Adipose tissue (tissue), 3 donors: Measurements from ENCODE around the gene TEX19. TPM values are rescaled to one million over a fixed set of nuclear protein-coding genes. Genes with fewer than 3 reads are reported as not detected.

Experiments used
- H3K27ac ChIP-seq: one replicate; pipeline ENCODE4 v1.5.1; 2013; ENCODE audit warnings: low read depth, low read length
- WGBS, 3 donors: extraction: QIAGEN DNeasy Blood & Tissue Kit; methylation state at CpG; one replicate each; pipeline ENCODE4 v1.1.7; 2013; 5-methylcytosine and 5-hydroxymethylcytosine counted together
- polyA plus RNA-seq, 3 donors: library from polyadenylated mRNA; stranded (reverse); fragments of 200-250 nt; gene quantifications; one replicate each; pipeline ENCODE4 v1.2.3, GENCODE V29; 2013
- donor health status: healthy with polysubstance abuse.
- donor health status: Bipolar disorder and iron deficiency.
- donor health status: healthy.

TEX19 gene
- polyA plus RNA-seq, 3 donors, result not detected

GRCh38 chr17:82392209-82392920, 33.3 kb downstream of the TEX19 start:
- no peak overlapping the region for H3K27ac ChIP-seq
- WGBS, 3 donors, result 93 to 94% (median 93%) methylated on average over 28 of the region's 28 CpGs

GRCh38 chr17:82392941-82393340, 33.9 kb downstream of the TEX19 start:
- H3K27ac ChIP-seq, result no peak overlapping the region
- WGBS, 3 donors, result 91 to 93% (median 92%) methylated on average over 15 of the region's 15 CpGs

GRCh38 chr17:82394278-82394677, 35.2 kb downstream of the TEX19 start:
- 90 to 99% (median 90%) methylated on average over 12 of the region's 12 CpGs for WGBS, 3 donors
- H3K27ac ChIP-seq, result no peak overlapping the region

GRCh38 chr17:82396601-82397435, 37.8 kb downstream of the TEX19 start:
- WGBS, 3 donors, result 73 to 84% (median 76%) methylated on average over 17 to 18 of the region's 19 CpGs
- H3K27ac ChIP-seq, result no peak overlapping the region

GRCh38 chr17:82397449-82398335, 38.6 kb downstream of the TEX19 start:
- no peak overlapping the region for H3K27ac ChIP-seq
- 89 to 90% (median 90%) methylated on average over 35 to 38 of the region's 38 CpGs for WGBS, 3 donors

GRCh38 chr17:82399041-82399441, 40.0 kb downstream of the TEX19 start:
- 29 to 89% (median 31%) methylated on average over 13 of the region's 13 CpGs for WGBS, 3 donors
- H3K27ac ChIP-seq, result no peak overlapping the region

- no peak overlapping the region for H3K27ac ChIP-seq
- 68 to 90% (median 76%) methylated on average over 17 to 18 of the region's 18 CpGs for WGBS, 3 donors
Observed at GRCh38 chr17:82399601-82400101, 40.6 kb downstream of the TEX19 start.

GRCh38 chr17:82400206-82400605, 41.2 kb downstream of the TEX19 start:
- 41 to 82% (median 57%) methylated on average over 7 of the region's 7 CpGs for WGBS, 3 donors
- no peak overlapping the region for H3K27ac ChIP-seq

- no peak overlapping the region for H3K27ac ChIP-seq
- 58 to 84% (median 66%) methylated on average over 15 to 19 of the region's 19 CpGs for WGBS, 3 donors
Observed at GRCh38 chr17:82400830-82401229, 41.8 kb downstream of the TEX19 start.

GRCh38 chr17:82402865-82403264, 43.8 kb downstream of the TEX19 start:
- no peak overlapping the region for H3K27ac ChIP-seq
- WGBS, 3 donors, result 85 to 94% (median 88%) methylated on average over 7 of the region's 7 CpGs

GRCh38 chr17:82403662-82404660, 44.9 kb downstream of the TEX19 start:
- WGBS, 3 donors, result 95 to 97% (median 96%) methylated on average over 67 of the region's 67 CpGs
- no peak overlapping the region for H3K27ac ChIP-seq

- WGBS, 3 donors, result 88 to 92% (median 90%) methylated on average over 14 of the region's 14 CpGs
Observed at GRCh38 chr17:82405051-82405450, 46.0 kb downstream of the TEX19 start.

GRCh38 chr17:82406131-82406671, 47.2 kb downstream of the TEX19 start:
- WGBS, 3 donors, result 89 to 95% (median 95%) methylated on average over 14 of the region's 14 CpGs
- H3K27ac ChIP-seq, result no peak overlapping the region

More at GRCh38 chr17:82405051-82405450, 46.0 kb downstream of the TEX19 start:
- no peak overlapping the region for H3K27ac ChIP-seq

GRCh38 chr17:82407255-82407654, 48.2 kb downstream of the TEX19 start:
- no peak overlapping the region for H3K27ac ChIP-seq
- WGBS, 3 donors, result 53 to 87% (median 64%) methylated on average over 13 of the region's 13 CpGs

GRCh38 chr17:82408288-82408937, 49.4 kb downstream of the TEX19 start:
- WGBS, 3 donors, result 90 to 93% (median 92%) methylated on average over 15 of the region's 15 CpGs

GRCh38 chr17:82408938-82409318, 49.9 kb downstream of the TEX19 start:
- H3K27ac ChIP-seq, result no peak overlapping the region
- 94 to 98% (median 95%) methylated on average over 21 of the region's 21 CpGs for WGBS, 3 donors

More at GRCh38 chr17:82408288-82408937, 49.4 kb downstream of the TEX19 start:
- no peak overlapping the region for H3K27ac ChIP-seq
